AG09309 (cell line): ENCODE measurements around the gene DAZAP2.
"Not testable (repeated sequence)": the region's sequence is repeated elsewhere in the genome, so short reads cannot be mapped to it uniquely, and the experiment has no call there.

Source experiments
- DNase-seq: peaks from one replicate; pipeline ENCODE4 v3.0.0-alpha.2; 2010; ENCODE audit warnings: low read depth
- H3K4me3 ChIP-seq: 2 replicates; pipeline ENCODE4 v1.5.1; 2011; ENCODE audit warnings: mild to moderate bottlenecking, low read depth, low read length, moderate library complexity; ENCODE audit not compliant: control insufficient read depth
- TF ChIP-seq, protein P1 (sequence below): IDR thresholded peaks from 2 replicates; pipeline ENCODE4 v1.5.1; 2011; ENCODE audit warnings: mild to moderate bottlenecking, low read depth, low read length, inconsistent platforms; ENCODE audit not compliant: insufficient read depth, control insufficient read depth; ENCODE audit errors: missing control alignments

Gene DAZAP2

DNA sequence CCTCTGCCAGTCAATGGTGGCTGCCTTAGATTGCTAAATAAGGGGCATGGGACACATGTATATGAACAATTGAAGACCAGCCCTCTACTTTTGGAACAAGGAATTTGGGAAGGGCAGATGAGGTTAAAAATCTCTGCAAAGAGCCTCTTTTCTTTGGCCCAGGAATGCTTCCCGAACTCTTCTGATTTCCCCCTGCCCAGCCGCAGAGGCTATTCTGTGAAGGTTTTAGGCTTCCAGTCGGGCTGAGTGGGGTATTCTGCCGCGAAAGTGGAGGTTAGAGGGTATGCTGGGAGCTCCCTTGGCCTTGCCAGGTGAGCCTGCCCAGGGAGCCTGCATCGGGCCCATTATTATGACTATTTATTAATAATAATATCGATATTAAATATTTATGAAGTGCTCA lies 22.0 kb upstream of the DAZAP2 start:
- no peak for DNase-seq
- TF ChIP-seq, protein P1, sequence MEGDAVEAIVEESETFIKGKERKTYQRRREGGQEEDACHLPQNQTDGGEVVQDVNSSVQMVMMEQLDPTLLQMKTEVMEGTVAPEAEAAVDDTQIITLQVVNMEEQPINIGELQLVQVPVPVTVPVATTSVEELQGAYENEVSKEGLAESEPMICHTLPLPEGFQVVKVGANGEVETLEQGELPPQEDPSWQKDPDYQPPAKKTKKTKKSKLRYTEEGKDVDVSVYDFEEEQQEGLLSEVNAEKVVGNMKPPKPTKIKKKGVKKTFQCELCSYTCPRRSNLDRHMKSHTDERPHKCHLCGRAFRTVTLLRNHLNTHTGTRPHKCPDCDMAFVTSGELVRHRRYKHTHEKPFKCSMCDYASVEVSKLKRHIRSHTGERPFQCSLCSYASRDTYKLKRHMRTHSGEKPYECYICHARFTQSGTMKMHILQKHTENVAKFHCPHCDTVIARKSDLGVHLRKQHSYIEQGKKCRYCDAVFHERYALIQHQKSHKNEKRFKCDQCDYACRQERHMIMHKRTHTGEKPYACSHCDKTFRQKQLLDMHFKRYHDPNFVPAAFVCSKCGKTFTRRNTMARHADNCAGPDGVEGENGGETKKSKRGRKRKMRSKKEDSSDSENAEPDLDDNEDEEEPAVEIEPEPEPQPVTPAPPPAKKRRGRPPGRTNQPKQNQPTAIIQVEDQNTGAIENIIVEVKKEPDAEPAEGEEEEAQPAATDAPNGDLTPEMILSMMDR: no peak
- H3K4me3 ChIP-seq: peak overlapping the region; percentile 83

DNA sequence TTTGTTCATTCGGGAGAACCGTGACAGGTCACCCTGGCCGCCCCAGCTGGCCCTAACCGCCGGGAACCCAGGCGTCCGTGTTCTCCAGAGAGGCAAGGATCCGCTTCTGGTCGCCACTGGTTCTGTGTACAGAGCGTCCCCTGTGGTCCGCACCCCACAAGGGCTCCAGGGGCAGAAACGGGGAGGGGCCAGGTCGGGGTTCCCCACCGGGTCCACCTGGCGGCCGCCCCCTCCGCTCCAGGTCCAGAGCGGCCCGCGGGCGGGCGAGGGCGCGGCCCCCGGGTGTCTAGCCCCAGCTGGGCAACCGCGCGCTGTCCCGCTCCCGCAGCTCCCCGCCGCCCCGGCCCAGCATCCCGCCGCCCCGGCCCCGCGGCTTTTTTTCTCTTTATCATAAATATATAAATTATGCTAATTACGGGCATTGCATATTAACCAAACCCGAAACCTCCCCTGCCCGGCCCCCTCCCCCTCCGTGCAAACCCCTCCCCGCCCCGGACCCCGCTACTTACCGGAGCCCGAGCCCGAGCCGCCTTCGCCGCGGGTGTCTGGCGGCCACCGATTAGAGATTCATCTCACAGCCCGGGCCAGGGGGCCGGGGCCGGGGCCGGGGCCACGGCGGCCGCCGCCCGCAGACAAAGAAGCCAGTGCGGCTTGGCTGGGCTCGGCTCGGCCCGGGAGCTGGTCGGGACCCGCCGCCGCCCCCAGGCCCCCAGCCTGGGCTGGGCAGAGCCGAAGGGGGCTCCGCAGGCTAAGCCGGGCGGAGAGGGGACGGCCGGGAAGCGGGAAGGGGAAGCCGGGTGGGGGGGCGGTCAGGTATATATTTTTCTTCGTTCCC lies 21.3 kb upstream of the DAZAP2 start:
- TF ChIP-seq, protein P1: peak; percentile 19
- no peak for DNase-seq
- H3K4me3 ChIP-seq: peak overlapping the region; percentile 83

DNA sequence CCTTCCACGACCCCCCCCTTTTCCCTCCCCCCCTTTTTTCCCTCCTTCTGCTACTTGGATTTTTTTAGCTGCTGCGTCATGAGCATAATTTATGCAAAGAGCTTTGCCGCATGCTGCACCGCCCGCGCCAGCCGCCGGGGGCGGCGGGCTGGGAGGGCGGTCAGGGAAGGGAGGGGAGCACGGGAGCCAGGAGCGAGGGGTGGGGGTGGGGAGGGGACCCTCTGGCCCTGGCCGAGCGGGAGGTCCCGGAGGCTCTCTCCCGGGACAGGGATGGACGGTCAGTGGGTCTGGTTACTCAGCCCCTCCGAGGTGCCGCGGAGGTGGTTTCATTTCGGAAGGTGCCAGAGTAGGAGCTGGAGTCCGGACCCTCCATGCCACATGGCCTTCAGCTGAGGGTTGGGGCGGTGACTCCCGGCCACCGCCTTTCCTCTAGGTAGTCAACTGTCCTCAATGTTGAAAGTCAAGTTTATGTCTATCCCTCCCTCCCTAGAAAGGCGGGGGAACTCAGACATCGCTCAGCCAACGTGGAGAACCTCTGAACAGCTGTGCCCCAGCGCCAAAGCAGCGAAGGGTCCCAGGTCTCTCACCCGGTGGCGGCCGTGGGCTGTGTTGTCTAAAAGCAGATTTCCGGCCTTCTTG lies 20.5 kb upstream of the DAZAP2 start, which contains the start of gene POU6F1:
TSS of gene POU6F1 (minus strand) at position 95 of the 639 bp plus-strand sequence. CDS start 11,226 bp downstream, outside the sequence.
- peak within 1 kb of the TSS; percentile 83 for H3K4me3 ChIP-seq
- TF ChIP-seq, protein P1: peak; percentile 59
- peak; percentile 38 for DNase-seq

DNA sequence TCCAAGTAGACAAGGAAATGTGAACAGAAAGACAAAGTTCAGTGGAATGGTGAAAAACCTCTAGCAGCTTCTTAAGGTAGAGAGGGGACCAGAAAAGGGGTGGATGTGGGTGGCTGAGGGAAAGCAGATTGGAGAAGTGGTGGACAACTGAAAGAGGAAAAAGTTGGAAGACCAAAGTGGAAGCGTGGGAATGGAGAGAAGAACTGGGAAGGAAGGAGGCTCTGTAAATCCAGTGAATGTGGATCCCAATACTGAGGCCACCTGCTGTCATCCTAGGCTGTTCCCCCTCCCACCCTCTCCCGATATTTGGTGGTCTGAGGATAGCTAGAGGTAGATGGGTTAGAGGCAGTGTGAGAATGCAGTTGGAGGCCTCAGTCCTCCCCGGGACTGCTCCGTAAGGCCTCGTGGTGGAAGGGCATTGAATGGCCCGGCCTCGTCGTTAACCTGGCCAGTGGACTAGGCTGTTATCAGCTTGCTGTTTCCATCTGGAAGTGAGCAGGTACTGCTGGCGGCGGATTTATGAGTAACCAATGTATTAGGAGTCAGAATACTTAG lies 19.9 kb upstream of the DAZAP2 start:
- DNase-seq: no peak
- TF ChIP-seq, protein P1: no peak
- peak overlapping the region; percentile 83 for H3K4me3 ChIP-seq

DNA sequence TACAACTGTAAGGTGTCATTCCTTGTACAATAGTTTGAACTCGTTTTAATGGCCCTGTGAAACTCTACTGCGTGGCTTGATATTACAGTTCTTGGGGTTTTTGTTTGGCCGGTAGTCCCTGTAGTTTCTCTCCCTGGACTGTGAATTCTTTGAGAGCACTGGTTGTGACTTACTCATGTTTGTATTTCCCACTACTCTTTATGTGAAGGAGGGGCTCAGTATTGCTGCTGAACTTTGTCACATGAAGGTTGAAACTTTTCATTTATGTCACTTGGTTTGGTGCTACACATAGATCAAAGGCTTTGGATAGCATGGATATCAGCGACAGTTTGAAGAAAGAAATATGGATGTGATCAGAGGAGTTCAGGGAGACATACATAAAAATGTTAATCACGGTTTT lies 19.3 kb upstream of the DAZAP2 start:
- no peak overlapping the region for H3K4me3 ChIP-seq
- TF ChIP-seq, protein P1: no peak
- DNase-seq: no peak

DNA sequence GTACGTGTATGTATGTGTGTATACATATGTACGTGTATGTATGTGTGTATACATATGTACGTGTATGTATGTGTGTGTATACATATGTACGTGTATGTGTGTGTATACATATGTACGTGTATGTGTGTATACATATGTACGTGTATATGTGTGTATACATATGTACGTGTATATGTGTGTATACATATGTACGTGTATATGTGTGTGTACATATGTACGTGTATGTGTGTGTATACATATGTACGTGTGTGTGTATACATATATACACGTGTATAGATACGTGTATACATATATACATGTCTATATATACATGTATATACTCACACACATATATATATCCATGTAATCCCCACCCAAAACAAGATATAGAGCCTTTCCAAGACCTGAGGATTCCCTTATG lies 18.8 kb upstream of the DAZAP2 start:
- H3K4me3 ChIP-seq, DNase-seq: not testable (repeated sequence)

DNA sequence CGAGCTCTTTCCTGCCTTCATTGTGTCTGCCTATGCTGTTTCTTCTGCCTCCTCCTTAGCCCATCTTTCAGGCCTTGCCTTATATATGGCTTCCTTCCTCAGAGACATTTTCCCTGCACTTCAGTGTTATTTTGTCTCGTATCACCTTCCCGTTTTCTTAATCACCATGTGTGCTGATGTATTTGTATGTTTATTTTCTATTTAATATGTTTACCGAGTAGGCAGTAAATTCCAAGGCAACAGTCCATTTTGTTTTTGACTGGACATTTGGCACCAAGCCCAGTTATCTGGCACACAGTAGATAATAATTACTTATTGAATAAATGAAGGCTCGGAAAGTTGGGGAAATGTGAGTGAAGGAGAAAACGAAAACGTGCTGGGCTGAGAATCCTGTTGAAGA lies 16.2 kb upstream of the DAZAP2 start:
- H3K4me3 ChIP-seq: no peak overlapping the region
- TF ChIP-seq, protein P1: no peak
- DNase-seq: no peak
